ENCODE measurements around the gene PLA2G4E. TPM values are rescaled to one million over a fixed set of nuclear protein-coding genes. Genes with fewer than 3 reads are reported as not detected.

The PLA2G4E gene
- total RNA-seq, 6 donors from 2014 or later = 0.13 to 5.2 (median 1.1) TPM; not detected in 2

- Histone ChIP-seq H3K4me1 (peaks cover 8 to 24% (median 14%) of the 10 kb centered on the region in 4 donors), H3K36me3 (peaks cover 0 to 26% (median 18%) of the 10 kb centered on the region in 4 donors), H3K27ac (peak overlapping the region in 1 of 4 donors; percentile 1), H3K4me3 (no peak overlapping the region), H3K9me3 (no peaks in the 10 kb centered on the region), H3K27me3 (no peaks in the 10 kb centered on the region)
- no peak for TF ChIP-seq POLR2A (IDR thresholded peaks at IDR 0.05)
- no peak for TF ChIP-seq EP300 (IDR thresholded peaks at IDR 0.05)
- no peak for TF ChIP-seq CTCF (IDR thresholded peaks at IDR 0.05)
- TF ChIP-seq POLR2AphosphoS5 (IDR thresholded peaks at IDR 0.05) = no peak
- DNase-seq = no peak
- ATAC-seq (ENCODE audit: low FRiP score in 2 of 2) = no peak
- WGBS, 2 donors = 42 to 84% methylated on average over 2 of the region's 2 CpGs
Measured at GRCh38 chr15:41951571-41951970, 69.3 kb downstream of the PLA2G4E start.

- peak overlapping the region in 2 of 4 donors; percentile 4 to 19 for H3K27ac ChIP-seq
Measured at GRCh38 chr15:41950489-41950888, 70.4 kb downstream of the PLA2G4E start.

DNA sequence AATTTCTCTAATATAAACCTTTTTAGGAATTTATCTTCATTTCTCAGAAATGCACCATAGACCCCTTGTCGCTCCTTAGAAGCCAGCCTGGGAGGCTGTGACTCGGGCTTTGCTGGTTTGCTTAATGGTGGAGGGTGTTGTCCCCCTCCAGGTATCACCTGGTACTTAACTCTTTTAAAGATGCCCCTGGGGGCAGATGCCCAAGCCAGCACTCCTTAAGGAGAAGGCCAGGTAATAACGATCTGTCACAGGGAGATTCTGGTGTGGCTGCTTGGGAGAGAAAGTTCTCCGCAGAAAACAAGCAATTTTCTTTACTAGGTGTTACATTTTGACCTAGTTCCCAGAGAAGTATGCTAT lies 70.7 kb downstream of the PLA2G4E start:
- 76 to 78% methylated on average over 4 of the region's 4 CpGs for WGBS, 2 donors
- ATAC-seq (ENCODE audit: low FRiP score in 2 of 2) (no peak), DNase-seq (no peak)
- Histone ChIP-seq H3K4me1 (peaks cover 8 to 24% (median 9%) of the 10 kb centered on the region in 4 donors), H3K9me3 (no peaks in the 10 kb centered on the region), H3K27ac (peak overlapping the region in 1 of 4 donors; percentile 19), H3K4me3 (no peak overlapping the region), H3K27me3 (no peaks in the 10 kb centered on the region), H3K36me3 (peaks cover 0 to 34% (median 18%) of the 10 kb centered on the region in 4 donors)
- no peak for TF ChIP-seq CTCF (IDR thresholded peaks at IDR 0.05)
- TF ChIP-seq EP300 (IDR thresholded peaks at IDR 0.05) = no peak
- TF ChIP-seq POLR2A (IDR thresholded peaks at IDR 0.05) = no peak
- TF ChIP-seq POLR2AphosphoS5 (IDR thresholded peaks at IDR 0.05) = no peak

More at GRCh38 chr15:41950489-41950888, 70.4 kb downstream of the PLA2G4E start:
- no peak overlapping the region for H3K4me3 ChIP-seq
- no peaks in the 10 kb centered on the region for H3K9me3 ChIP-seq
- no peaks in the 10 kb centered on the region for H3K27me3 ChIP-seq
- H3K36me3 ChIP-seq = peaks cover 0 to 31% (median 18%) of the 10 kb centered on the region in 4 donors
- no peak for DNase-seq
- peak in 1 of 2 donors; percentile 15 for ATAC-seq (ENCODE audit: low FRiP score in 2 of 2)
- H3K4me1 ChIP-seq = peaks cover 8 to 24% (median 9%) of the 10 kb centered on the region in 4 donors
- 56 to 58% methylated on average over 5 of the region's 5 CpGs for WGBS, 2 donors
- TF ChIP-seq POLR2A (IDR thresholded peaks at IDR 0.05) (no peak), POLR2AphosphoS5 (IDR thresholded peaks at IDR 0.05) (peak in 1 of 2 donors; percentile 33)

- peaks cover 8 to 25% (median 11%) of the 10 kb centered on the region in 4 donors for H3K4me1 ChIP-seq
- DNase-seq = no peak
- peaks cover 0 to 35% (median 18%) of the 10 kb centered on the region in 4 donors for H3K36me3 ChIP-seq
- 84 to 86% methylated on average over 5 of the region's 5 CpGs for WGBS, 2 donors
- H3K27ac ChIP-seq = peak overlapping the region in 1 of 4 donors; percentile 19
- no peak overlapping the region for H3K4me3 ChIP-seq
- H3K9me3 ChIP-seq = no peaks in the 10 kb centered on the region
- TF ChIP-seq CTCF (IDR thresholded peaks at IDR 0.05) (no peak), POLR2AphosphoS5 (IDR thresholded peaks at IDR 0.05) (no peak), POLR2A (IDR thresholded peaks at IDR 0.05) (no peak)
- ATAC-seq (ENCODE audit: low FRiP score in 2 of 2) = no peak
- H3K27me3 ChIP-seq = no peaks in the 10 kb centered on the region
Measured at GRCh38 chr15:41949401-41950126, 71.3 kb downstream of the PLA2G4E start.

GRCh38 chr15:41948490-41948889 lies 72.4 kb downstream of the PLA2G4E start:
- DNase-seq (no peak), ATAC-seq (ENCODE audit: low FRiP score in 2 of 2) (no peak)
- Histone ChIP-seq H3K27me3 (no peaks in the 10 kb centered on the region), H3K27ac (no peak overlapping the region), H3K36me3 (peaks cover 0 to 32% (median 14%) of the 10 kb centered on the region in 4 donors), H3K4me3 (no peak overlapping the region), H3K9me3 (no peaks in the 10 kb centered on the region), H3K4me1 (peaks cover 9 to 35% (median 20%) of the 10 kb centered on the region in 4 donors)
- no peak for TF ChIP-seq EP300 (IDR thresholded peaks at IDR 0.05)
- TF ChIP-seq POLR2AphosphoS5 (IDR thresholded peaks at IDR 0.05) = no peak
- TF ChIP-seq CTCF (IDR thresholded peaks at IDR 0.05) = no peak
- TF ChIP-seq POLR2A (IDR thresholded peaks at IDR 0.05) = no peak
- 86 to 97% methylated on average over 3 of the region's 3 CpGs for WGBS, 2 donors
